Stomach (tissue), 9 donors: ENCODE results near the gene TTC21A. TPM values are rescaled to one million over a fixed set of nuclear protein-coding genes. Genes with fewer than 3 reads are reported as not detected.

Experiments used
- DNase-seq, 2 donors: peaks; one replicate each; pipeline versions ENCODE4 v3.0.0 to v3.0.0-alpha.2; 2013 to 2019
- H3K27ac ChIP-seq, 5 donors: fragments of 200-600 bp in 4 of 5; sonication (generic) in 4 of 5; one replicate each; pipeline ENCODE4 v1.5.1; 2013 to 2019; ENCODE audit warnings: mild to moderate bottlenecking in 1 of 5, moderate library complexity in 1 of 5
- H3K27me3 ChIP-seq, 3 donors: fragments of 200-600 bp; sonication (generic); one replicate each; pipeline ENCODE4 v1.5.1; 2017 to 2019; ENCODE audit warnings: mixed run types in 1 of 3
- H3K36me3 ChIP-seq, 4 donors: fragments of 200-600 bp; sonication (generic); 1 replicate in 3 of 4; 2 replicates in 1 of 4; pipeline ENCODE4 v1.5.1; 2016 to 2019
- H3K4me1 ChIP-seq, 4 donors: fragments of 200-600 bp; sonication (generic); one replicate each; pipeline ENCODE4 v1.5.1; 2016 to 2019
- H3K4me3 ChIP-seq, 4 donors: fragments of 200-600 bp; sonication (generic) in 3 of 4; one replicate each; pipeline ENCODE4 v1.5.1; 2016 to 2019; ENCODE audit warnings: mild to moderate bottlenecking in 1 of 4
- H3K9me3 ChIP-seq, 4 donors: fragments of 200-600 bp; sonication (generic); one replicate each; pipeline ENCODE4 v1.5.1; 2016 to 2019
- EP300 ChIP-seq: sonication (generic); formaldehyde crosslinking; IDR thresholded peaks from one replicate; pipeline ENCODE4 v1.6.1; 2017; ENCODE audit warnings: antibody characterized with exemption
- POLR2A ChIP-seq, 4 donors: fragments of 450-650 bp; IDR thresholded peaks; one replicate each; pipeline ENCODE4 v1.6.1; 2016; ENCODE audit warnings: antibody characterized with exemption in 4 of 4, control low read depth in 2 of 4, mild to moderate bottlenecking in 1 of 4, moderate library complexity in 1 of 4
- POLR2AphosphoS5 ChIP-seq, 3 donors: sonication (generic); formaldehyde crosslinking; IDR thresholded peaks; one replicate each; pipeline ENCODE4 v1.6.1; 2016; ENCODE audit warnings: antibody characterized with exemption in 3 of 3
- WGBS, 5 donors: extraction: QIAGEN DNeasy Blood & Tissue Kit in 3 of 5; methylation state at CpG; one replicate each; pipeline versions ENCODE4 v1.1.5 to v1.1.7; 2013 to 2018; 5-methylcytosine and 5-hydroxymethylcytosine counted together
- intact Hi-C: fragments of 100-400 bp; cut with DNase I; formaldehyde crosslinking; loops from one replicate; pipeline ENCODE4 v1.15.1; 2023; ENCODE audit warnings: low total_unique reads
- polyA plus RNA-seq, 3 donors: library from polyadenylated mRNA; stranded (reverse); fragments of 200-250 nt; gene quantifications; one replicate each; pipeline ENCODE4 v1.2.3, GENCODE V29; 2013
- total RNA-seq, 5 donors: library from RNA; depleted of rRNA; stranded (reverse); fragments of >200 nt; gene quantifications; one replicate each; pipeline versions ENCODE4 v1.1.0 to v1.2.3, GENCODE V29; 2014 to 2016
- TF ChIP-seq, protein P1 (sequence below), 7 experiments: fragments of 450-650 bp in 4 of 7; fragments of 200-600 bp in 3 of 7; sonication (generic) in 3 of 7; IDR thresholded peaks; one replicate each; pipeline ENCODE4 v1.5.1; 2016 to 2019; ENCODE audit warnings: antibody characterized with exemption in 7 of 7, control low read depth in 2 of 7, mild to moderate bottlenecking in 1 of 7
- donor health status: healthy with polysubstance abuse.
- donor health status: Bipolar disorder and iron deficiency.
- donor health status: healthy.

TTC21A gene
- total and polyA plus RNA-seq, 8 donors, result 0.89 to 17.7 (median 6.3) TPM

- H3K36me3 ChIP-seq, result peaks cover 0 to 35% (median 16%) of the 10 kb centered on the region in 4 donors
- 6 to 11% (median 8%) methylated on average over 16 of the region's 16 CpGs for WGBS, 5 donors
- peak in 1 of 2 donors; percentile 44 for DNase-seq
- intact Hi-C loops, result no loop called here
- H3K4me3 ChIP-seq, result peak overlapping the region; percentile 87 to 99 (median 94)
- TF ChIP-seq, protein P1, sequence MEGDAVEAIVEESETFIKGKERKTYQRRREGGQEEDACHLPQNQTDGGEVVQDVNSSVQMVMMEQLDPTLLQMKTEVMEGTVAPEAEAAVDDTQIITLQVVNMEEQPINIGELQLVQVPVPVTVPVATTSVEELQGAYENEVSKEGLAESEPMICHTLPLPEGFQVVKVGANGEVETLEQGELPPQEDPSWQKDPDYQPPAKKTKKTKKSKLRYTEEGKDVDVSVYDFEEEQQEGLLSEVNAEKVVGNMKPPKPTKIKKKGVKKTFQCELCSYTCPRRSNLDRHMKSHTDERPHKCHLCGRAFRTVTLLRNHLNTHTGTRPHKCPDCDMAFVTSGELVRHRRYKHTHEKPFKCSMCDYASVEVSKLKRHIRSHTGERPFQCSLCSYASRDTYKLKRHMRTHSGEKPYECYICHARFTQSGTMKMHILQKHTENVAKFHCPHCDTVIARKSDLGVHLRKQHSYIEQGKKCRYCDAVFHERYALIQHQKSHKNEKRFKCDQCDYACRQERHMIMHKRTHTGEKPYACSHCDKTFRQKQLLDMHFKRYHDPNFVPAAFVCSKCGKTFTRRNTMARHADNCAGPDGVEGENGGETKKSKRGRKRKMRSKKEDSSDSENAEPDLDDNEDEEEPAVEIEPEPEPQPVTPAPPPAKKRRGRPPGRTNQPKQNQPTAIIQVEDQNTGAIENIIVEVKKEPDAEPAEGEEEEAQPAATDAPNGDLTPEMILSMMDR (IDR thresholded peaks at IDR 0.05), result no peak
- TF ChIP-seq EP300, result no peak
- no peak for TF ChIP-seq POLR2AphosphoS5 (IDR thresholded peaks at IDR 0.05)
- no peak for TF ChIP-seq POLR2A (IDR thresholded peaks at IDR 0.05)
- H3K4me1 ChIP-seq, result peaks cover 40 to 68% (median 56%) of the 10 kb centered on the region in 4 donors
- H3K27ac ChIP-seq, result peak overlapping the region; percentile 92 to 98 (median 95)
- H3K27me3 ChIP-seq, result no peaks in the 10 kb centered on the region
- H3K9me3 ChIP-seq, result no peaks in the 10 kb centered on the region
These were observed 1.1 kb upstream of the TTC21A start for GRCh38 chr3:39106281-39106811.

- intact Hi-C loops, result no loop called here
- Histone ChIP-seq H3K9me3 (no peaks in the 10 kb centered on the region), H3K27me3 (no peaks in the 10 kb centered on the region), H3K27ac (peak overlapping the region; percentile 92 to 98 (median 95)), H3K36me3 (peaks cover 0 to 37% (median 16%) of the 10 kb centered on the region in 4 donors), H3K4me3 (peak overlapping the region; percentile 87 to 99 (median 94)), H3K4me1 (peaks cover 40 to 62% (median 54%) of the 10 kb centered on the region in 4 donors)
- TF ChIP-seq, protein P1 (IDR thresholded peaks at IDR 0.05), result no peak
- no peak for TF ChIP-seq POLR2AphosphoS5 (IDR thresholded peaks at IDR 0.05)
- no peak for TF ChIP-seq EP300
- TF ChIP-seq POLR2A (IDR thresholded peaks at IDR 0.05), result no peak
- WGBS, 5 donors, result 0 to 1% (median 1%) methylated on average over 3 to 55 of the region's 55 CpGs
- DNase-seq, result peak; percentile 69 to 83
These were observed 561 bp upstream of the TTC21A start for GRCh38 chr3:39106851-39107387.

DNA sequence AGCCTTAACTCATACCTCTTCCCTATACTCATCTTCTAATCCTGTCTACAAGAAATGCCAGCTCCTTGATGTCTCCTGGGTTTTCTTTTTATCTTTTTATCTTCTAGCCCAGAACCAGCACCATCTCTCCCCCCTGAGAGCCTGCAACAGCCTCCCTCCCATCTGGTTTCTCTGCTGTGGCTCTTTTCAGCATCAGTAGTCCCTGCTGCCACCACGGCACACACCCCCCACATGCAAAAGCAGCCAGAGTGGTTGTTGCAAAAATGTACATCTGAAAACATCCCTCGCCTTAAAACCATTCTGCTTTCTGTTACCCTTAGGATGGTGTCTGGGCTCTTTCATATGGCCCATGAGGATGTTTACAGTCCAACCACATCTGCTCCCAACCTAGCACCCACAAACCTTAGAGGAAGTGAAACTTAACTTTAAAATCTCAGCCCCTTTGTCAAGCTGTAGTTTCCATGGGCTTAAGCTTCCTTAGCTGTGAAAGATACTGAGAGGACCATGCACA lies 775 bp downstream of the TTC21A start:
- Histone ChIP-seq H3K9me3 (no peaks in the 10 kb centered on the region), H3K4me3 (peak overlapping the region; percentile 87 to 99 (median 94)), H3K27ac (peak overlapping the region in 4 of 5 donors; percentile 92 to 98 (median 96)), H3K4me1 (peaks cover 37 to 50% (median 47%) of the 10 kb centered on the region in 4 donors), H3K36me3 (peaks cover 0 to 32% (median 12%) of the 10 kb centered on the region in 4 donors), H3K27me3 (no peaks in the 10 kb centered on the region)
- no peak for TF ChIP-seq EP300
- peak in 1 of 2 donors; percentile 58 for DNase-seq
- intact Hi-C loops, result no loop called here
- WGBS, 5 donors, result 10 to 33% (median 30%) methylated on average over 2 of the region's 2 CpGs

DNA sequence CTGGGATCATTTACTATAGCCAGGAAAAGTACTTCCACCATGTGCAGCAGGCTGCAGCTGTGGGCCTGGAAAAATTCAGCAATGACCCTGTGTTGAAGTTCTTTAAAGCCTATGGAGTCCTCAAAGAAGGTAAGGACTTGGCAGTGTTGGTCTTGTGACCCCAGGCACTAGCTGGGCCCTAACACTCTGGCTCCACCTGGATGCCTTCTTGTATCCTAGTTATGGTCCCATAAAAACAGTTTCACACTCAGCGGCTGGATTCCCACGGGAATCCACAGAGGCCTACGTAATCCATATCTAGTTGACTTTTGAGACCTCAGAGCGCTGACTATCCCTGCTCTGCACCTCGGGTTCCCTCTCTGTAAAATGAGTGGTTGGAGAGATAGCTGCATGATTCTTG lies 1.6 kb downstream of the TTC21A start:
- H3K36me3 ChIP-seq, result peaks cover 0 to 29% (median 13%) of the 10 kb centered on the region in 4 donors
- H3K9me3 ChIP-seq, result no peaks in the 10 kb centered on the region
- no peaks in the 10 kb centered on the region for H3K27me3 ChIP-seq
- intact Hi-C loops, result no loop called here
- no peak overlapping the region for H3K27ac ChIP-seq
- H3K4me3 ChIP-seq, result no peak overlapping the region
- TF ChIP-seq, protein P1 (IDR thresholded peaks at IDR 0.05), result no peak
- TF ChIP-seq EP300 (no peak), POLR2AphosphoS5 (IDR thresholded peaks at IDR 0.05) (no peak), POLR2A (IDR thresholded peaks at IDR 0.05) (no peak)
- peaks cover 30 to 42% (median 40%) of the 10 kb centered on the region in 4 donors for H3K4me1 ChIP-seq
- WGBS, 5 donors, result 87 to 96% (median 89%) methylated on average over 5 of the region's 5 CpGs
- no peak for DNase-seq
